Stimulated activated naive B cell treated with anti-CD40 and anti-IgM and Interleukin-4, amounts not matched to agents 10 μg/mL and 1 μg/mL and 100 μg/mL, for 72 hours (primary cell): ENCODE results near the gene BCL10.

Source experiments
- ATAC-seq, 2 donors: fragments of 150-1000 bp; cut with Tn5 transposase; replicated peaks; 2 replicates each; pipeline ENCODE4 v1.10.0; 2021; ENCODE audit warnings: moderate library complexity in 1 of 2
- DNase-seq: peaks from one replicate; pipeline ENCODE4 v3.0.0; 2021
- H3K27ac Mint-ChIP-seq: one replicate; pipeline ENCODE4 v1.8.0; 2022; ENCODE audit warnings: mild to moderate bottlenecking, mixed read lengths
- H3K27me3 Mint-ChIP-seq, 2 donors: one replicate each; pipeline ENCODE4 v1.8.0; 2022; ENCODE audit warnings: mixed read lengths in 2 of 2
- H3K36me3 Mint-ChIP-seq, 2 donors: one replicate each; pipeline ENCODE4 v1.8.0; 2022; ENCODE audit warnings: mixed read lengths in 2 of 2, mild to moderate bottlenecking in 1 of 2
- H3K4me1 Mint-ChIP-seq, 2 donors: one replicate each; pipeline ENCODE4 v1.8.0; 2022; ENCODE audit warnings: mixed read lengths in 2 of 2, mild to moderate bottlenecking in 1 of 2
- H3K4me3 Mint-ChIP-seq, 2 donors: one replicate each; pipeline ENCODE4 v1.8.0; 2022; ENCODE audit warnings: mild to moderate bottlenecking in 2 of 2, mixed read lengths in 2 of 2, moderate library complexity in 1 of 2
- H3K9me3 Mint-ChIP-seq, 2 donors: one replicate each; pipeline ENCODE4 v1.8.0; 2022; ENCODE audit warnings: mixed read lengths in 2 of 2, mild to moderate bottlenecking in 1 of 2

The BCL10 gene

DNA sequence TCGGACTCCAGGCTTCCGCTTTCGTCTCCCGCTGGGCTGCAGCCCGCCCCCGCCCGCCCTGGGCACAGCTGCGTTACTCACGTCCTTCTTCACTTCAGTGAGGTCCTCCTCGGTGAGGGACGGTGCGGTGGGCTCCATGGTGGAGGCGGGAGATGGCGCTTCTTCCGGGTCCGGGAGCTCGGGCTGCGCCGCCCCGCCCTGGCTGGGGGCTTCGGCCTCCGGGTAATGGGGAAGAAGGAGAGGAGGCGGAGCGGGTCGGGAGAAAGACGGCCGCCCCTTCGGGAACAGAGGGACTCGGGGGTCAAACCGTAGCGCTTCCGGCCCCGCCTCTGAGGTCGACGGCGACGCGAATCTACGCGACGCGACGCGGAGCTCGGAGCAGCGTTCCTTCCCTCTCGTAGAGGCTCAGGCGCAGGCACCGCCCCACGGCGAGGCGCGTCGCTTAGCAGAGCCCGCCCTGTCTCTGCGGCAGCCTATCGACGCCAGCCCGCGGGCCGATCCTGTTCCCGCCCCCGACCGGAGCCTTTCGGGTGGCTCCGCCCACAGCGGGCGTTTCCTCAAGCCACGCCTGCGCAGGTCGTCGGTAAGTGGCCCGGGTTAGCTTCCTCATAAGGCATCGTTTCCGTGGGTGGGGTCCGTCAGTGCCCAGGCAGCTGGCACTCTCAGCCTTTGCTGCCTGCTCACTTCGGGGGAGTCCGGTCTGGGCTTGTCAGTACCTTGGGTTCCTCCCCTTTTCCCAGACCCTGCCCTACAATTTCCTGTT is at the start of gene BCL10:
TSS of gene BCL10 (minus strand) at position 418 of the 763 bp plus-strand sequence. CDS start at position 138, 280 bp downstream.
- peaks cover 38 to 52% of the 10 kb centered on the region in 2 donors for H3K4me1 Mint-ChIP-seq
- peak; percentile 96 to 98 for ATAC-seq
- peak within 1 kb of the TSS; percentile 98 for H3K27ac Mint-ChIP-seq
- no peaks in the 10 kb centered on the region for H3K9me3 Mint-ChIP-seq
- peak; percentile 99 for DNase-seq
- peaks cover 14 to 24% of the 10 kb centered on the region in 2 donors for H3K36me3 Mint-ChIP-seq
- H3K4me3 Mint-ChIP-seq: peak within 1 kb of the TSS; percentile 89 to 95
- no peaks in the 10 kb centered on the region for H3K27me3 Mint-ChIP-seq

DNA sequence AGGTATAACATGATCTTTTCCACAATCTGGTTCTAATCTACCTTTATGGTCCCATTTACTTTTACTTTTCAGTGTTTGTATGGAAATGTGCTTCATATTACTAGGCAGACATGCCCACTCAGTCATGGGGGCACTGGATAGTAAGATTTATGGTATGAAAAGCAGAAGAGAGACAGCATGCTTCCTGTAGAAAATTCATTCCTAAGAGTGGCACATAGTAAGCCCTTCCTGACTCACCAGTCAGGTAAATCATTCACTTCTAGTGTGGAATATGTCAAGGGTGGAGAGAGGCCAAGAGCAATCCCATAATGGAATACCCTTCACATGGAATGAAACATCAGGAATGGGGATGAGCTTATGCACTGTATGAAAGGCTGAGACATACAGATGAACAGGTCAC is 49.5 kb upstream of the BCL10 start:
- Mint-ChIP-seq H3K27me3 (peaks cover 0 to under 1% of the 10 kb centered on the region in 2 donors), H3K36me3 (no peaks in the 10 kb centered on the region), H3K9me3 (no peaks in the 10 kb centered on the region), H3K27ac (no peak overlapping the region), H3K4me1 (peaks cover 11 to 25% of the 10 kb centered on the region in 2 donors), H3K4me3 (no peak overlapping the region)
- no peak for DNase-seq
- no peak for ATAC-seq

DNA sequence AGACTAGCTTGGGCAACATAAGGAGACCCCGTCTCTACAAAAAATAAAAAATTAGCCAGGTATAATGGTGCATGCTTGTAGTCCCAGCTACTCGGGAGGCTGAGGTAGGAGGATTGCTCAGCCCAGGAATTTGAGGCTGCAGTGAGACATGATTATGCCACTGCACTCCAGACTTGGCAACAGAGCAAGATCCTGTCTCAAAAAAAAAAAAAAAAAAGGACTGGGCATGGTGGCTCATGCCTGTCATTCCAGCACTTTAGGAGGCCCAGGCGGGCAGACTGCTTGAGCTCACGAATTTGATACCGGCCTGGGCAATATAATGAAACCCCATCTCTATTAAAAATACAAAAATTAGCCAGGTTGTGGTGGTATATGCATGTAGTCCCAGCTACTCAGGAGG is 47.3 kb upstream of the BCL10 start:
- no peak for DNase-seq
- Mint-ChIP-seq H3K27me3 (peaks cover 4 to 12% of the 10 kb centered on the region in 2 donors), H3K27ac (no peak overlapping the region)

DNA sequence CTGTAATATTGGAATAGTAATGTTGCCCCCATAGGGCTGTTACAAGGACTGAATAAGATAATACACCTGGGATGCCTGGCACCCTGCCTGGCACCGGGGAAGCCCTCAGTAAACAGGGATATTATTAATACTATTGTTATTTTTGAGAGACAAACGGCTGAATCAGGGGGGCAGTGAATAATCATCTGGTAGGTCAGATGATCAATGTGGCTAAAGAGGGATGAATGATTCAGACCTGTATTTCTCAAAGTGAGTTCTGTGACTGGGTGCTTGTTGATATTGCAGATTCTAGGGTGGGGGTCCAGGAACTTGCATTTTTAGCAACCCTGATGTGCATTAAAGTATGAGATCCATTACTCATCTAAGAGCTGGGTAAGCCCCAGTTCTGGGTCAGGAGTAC is 46.2 kb upstream of the BCL10 start:
- peaks cover 2 to 3% of the 10 kb centered on the region in 2 donors for H3K4me1 Mint-ChIP-seq
- no peaks in the 10 kb centered on the region for H3K9me3 Mint-ChIP-seq
- H3K27ac Mint-ChIP-seq: no peak overlapping the region
- DNase-seq: no peak
- no peak overlapping the region for H3K4me3 Mint-ChIP-seq
- H3K36me3 Mint-ChIP-seq: peaks cover 3% of the 10 kb centered on the region in 2 donors
- no peak for ATAC-seq
- peaks cover 4 to 12% of the 10 kb centered on the region in 2 donors for H3K27me3 Mint-ChIP-seq

More for the DNA sequence above, 47.3 kb upstream of the BCL10 start:
- H3K36me3 Mint-ChIP-seq: peaks cover 3% of the 10 kb centered on the region in 2 donors
- ATAC-seq: no peak
- H3K4me1 Mint-ChIP-seq: peaks cover 3 to 7% of the 10 kb centered on the region in 2 donors
- no peak overlapping the region for H3K4me3 Mint-ChIP-seq
- H3K9me3 Mint-ChIP-seq: no peaks in the 10 kb centered on the region

DNA sequence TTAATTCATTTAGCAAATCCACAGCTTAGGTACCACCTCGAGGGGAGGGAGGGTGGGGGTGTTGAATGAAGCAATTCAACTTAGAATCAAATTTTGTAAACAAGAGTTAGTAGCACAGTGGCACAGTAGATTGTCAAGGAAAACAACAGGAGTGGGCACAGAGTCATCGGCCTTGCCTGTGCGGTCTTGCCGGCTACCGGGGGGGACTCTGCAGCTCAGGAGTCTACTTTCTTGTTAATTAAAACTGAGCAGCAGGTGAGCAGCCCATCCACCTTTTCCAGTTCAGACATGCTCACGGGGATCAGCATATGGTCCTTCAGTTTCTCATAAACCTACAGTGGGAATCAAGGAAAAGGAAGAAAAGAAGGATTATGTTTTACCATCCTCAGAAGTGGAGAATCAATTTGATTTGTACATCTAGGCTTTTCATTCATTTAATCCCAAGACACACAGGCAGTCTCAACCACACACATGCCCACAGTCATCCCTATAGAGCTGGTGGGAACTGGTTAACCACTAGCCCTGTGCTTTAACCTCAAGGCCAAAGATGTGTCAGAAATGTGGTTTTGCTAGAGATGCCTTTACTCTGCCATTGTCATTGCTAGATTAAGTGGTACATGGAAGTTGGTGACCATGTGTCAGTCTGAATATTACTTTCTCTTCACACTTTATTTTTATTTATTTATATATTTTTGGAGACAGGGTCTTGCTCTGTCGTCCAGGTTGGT is 45.0 kb upstream of the BCL10 start:
- H3K27me3 Mint-ChIP-seq: peaks cover 10 to 17% of the 10 kb centered on the region in 2 donors

DNA sequence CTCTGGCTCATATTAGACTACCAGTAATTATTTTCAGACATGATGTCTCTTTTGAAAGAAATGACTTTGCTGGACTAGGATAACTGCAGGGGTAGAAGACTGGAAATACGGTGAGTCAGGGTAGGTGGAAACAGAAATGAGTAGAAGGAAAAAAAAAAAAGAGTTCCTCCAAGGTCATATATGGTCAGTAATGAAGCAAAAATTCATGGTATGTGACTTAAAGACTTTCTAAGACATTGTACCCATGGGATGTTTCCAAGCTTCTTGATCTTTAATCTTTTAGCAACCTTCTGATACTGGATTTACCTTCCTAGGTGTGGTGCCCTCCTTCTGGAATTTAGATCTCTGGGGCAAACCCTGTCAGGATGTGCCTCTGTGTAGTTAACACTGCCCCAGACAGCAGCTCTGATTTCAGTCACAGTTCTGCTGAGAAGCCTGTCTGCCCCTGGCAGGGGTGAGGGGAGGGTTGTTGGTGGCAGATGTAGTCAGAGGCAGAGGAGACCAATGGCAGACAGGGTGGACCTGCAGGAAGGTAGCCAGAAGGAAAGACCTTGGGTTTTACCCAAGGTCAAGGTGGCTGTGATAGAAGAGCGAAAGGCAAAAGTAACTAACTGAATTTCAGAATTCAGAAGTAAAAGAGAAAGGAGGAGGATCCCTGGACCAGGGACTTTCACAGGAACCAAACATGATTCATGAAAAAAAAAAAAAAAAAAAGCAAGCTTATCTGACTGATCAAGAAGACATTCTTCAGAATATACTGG is 44.1 kb upstream of the BCL10 start:
- H3K9me3 Mint-ChIP-seq: no peaks in the 10 kb centered on the region
- H3K4me1 Mint-ChIP-seq: peaks cover 0 to 3% of the 10 kb centered on the region in 2 donors
- DNase-seq (no peak), ATAC-seq (no peak)
- no peak overlapping the region for H3K4me3 Mint-ChIP-seq
- H3K27me3 Mint-ChIP-seq: peaks cover 16 to 17% of the 10 kb centered on the region in 2 donors
- H3K27ac Mint-ChIP-seq: peak overlapping the region; percentile 15
- H3K36me3 Mint-ChIP-seq: peaks cover 3% of the 10 kb centered on the region in 2 donors

More for the DNA sequence above, 45.0 kb upstream of the BCL10 start:
- Mint-ChIP-seq H3K36me3 (peaks cover 3% of the 10 kb centered on the region in 2 donors), H3K4me3 (no peak overlapping the region), H3K9me3 (no peaks in the 10 kb centered on the region), H3K27ac (no peak overlapping the region), H3K4me1 (peaks cover 0 to 3% of the 10 kb centered on the region in 2 donors)
- DNase-seq: no peak
- peak; percentile 56 to 78 for ATAC-seq

DNA sequence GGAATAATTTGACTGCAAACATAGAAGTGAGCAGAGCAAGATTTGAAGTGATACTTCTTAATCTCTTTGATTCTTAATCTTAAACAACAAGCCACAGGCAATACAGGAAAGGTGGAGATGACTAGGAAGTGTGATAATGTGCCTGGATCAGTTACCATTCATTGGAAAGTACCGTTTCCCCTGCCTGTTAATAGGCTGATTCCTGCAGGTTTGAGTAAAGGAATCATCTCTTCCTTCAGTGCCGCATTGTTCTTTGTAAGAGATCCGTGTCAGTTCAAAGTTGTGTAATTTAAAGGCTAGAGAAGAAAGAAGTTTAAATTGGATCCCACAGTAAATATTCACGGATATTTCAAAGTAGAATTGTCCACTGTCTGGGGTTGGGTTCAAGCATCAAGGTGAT is 43.5 kb upstream of the BCL10 start:
- Mint-ChIP-seq H3K4me3 (no peak overlapping the region), H3K4me1 (peaks cover 0 to 3% of the 10 kb centered on the region in 2 donors), H3K27me3 (peaks cover 17 to 19% of the 10 kb centered on the region in 2 donors), H3K36me3 (peaks cover 3% of the 10 kb centered on the region in 2 donors), H3K27ac (no peak overlapping the region), H3K9me3 (no peaks in the 10 kb centered on the region)
- DNase-seq (no peak), ATAC-seq (no peak)

DNA sequence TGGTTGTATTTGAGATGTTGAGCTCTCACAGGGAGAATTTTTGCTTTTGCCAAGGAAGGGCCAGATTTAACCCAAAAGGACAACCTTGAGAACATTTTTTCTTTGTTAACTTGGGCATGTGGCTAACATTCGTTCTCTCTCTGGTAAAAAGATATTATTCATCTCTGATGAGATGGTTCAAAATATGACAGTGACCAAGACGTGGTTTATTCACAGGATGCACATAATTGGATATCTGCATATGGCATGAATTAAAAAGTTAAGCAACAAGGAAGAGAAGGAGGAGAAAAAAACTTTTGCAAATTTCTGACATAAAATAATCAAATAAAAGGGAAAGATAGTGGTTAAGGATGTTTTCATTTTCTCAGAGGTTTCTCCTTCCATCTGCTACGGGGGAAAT is 43.1 kb upstream of the BCL10 start:
- no peak overlapping the region for H3K27ac Mint-ChIP-seq
- H3K4me1 Mint-ChIP-seq: peaks cover 0 to 3% of the 10 kb centered on the region in 2 donors
- H3K27me3 Mint-ChIP-seq: peaks cover 22 to 23% of the 10 kb centered on the region in 2 donors
- DNase-seq (no peak), ATAC-seq (no peak)
- H3K36me3 Mint-ChIP-seq: peaks cover 3% of the 10 kb centered on the region in 2 donors
- H3K9me3 Mint-ChIP-seq: no peaks in the 10 kb centered on the region
- no peak overlapping the region for H3K4me3 Mint-ChIP-seq

DNA sequence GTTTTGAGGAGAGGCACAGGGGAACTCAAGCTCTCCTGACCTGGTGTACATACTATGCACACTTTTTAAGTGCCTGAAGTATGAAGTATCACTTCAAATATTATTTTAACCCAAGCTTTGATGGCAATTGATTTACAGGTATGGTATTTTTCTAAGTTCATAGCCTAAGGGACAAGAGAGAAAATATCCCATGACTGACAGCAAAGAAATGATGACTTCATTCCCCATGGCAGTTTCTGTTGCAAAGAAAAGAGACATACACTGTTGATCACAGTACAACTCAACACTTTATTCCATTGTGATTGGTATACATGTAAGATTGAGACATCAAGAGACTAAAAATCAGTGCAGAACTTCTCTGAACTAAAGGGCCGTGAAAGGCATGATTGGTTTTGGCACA is 41.8 kb upstream of the BCL10 start:
- no peaks in the 10 kb centered on the region for H3K9me3 Mint-ChIP-seq
- no peak overlapping the region for H3K27ac Mint-ChIP-seq
- ATAC-seq (no peak), DNase-seq (no peak)
- no peak overlapping the region for H3K4me3 Mint-ChIP-seq
- H3K36me3 Mint-ChIP-seq: peaks cover 3% of the 10 kb centered on the region in 2 donors
- peaks cover 24 to 32% of the 10 kb centered on the region in 2 donors for H3K27me3 Mint-ChIP-seq
- H3K4me1 Mint-ChIP-seq: peaks cover 0 to 3% of the 10 kb centered on the region in 2 donors

DNA sequence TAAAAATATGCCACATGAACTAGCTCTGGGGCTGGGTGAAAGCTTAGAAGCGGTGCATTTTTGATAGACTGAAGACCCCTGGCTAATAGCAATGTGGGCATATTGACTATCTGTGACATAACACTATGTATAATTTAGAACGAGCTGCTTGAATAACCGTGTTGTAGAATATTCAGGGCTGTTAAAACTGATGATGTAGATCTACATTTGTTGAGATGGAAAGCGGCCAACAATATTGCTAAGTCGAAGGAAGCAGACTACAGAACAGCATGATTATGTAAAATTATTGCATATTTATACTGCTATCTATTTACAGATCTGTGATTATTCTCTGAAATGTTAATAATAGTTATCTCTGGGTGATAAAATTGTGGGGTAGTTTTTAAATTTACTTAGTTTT is 41.1 kb upstream of the BCL10 start:
- H3K27me3 Mint-ChIP-seq: peaks cover 24 to 32% of the 10 kb centered on the region in 2 donors

DNA sequence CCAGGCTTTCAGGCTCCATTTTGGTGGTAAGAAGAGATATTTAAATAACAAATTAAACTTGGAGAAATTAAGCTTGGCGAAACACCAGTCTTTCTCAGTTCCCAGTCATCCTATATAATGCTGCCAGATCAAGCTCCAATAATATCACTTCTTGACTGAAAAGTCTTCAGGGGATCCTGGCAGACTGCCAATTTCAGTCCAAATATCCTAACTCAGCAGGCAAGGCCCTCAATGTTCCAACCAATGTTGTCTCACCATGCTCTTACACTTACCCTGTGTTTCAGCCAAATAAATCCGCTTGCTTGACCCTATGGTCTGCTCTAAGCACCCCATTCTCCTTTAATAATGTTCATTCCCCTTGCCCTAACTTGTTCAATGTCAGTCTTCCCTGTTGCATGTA is 39.9 kb upstream of the BCL10 start:
- ATAC-seq (no peak), DNase-seq (no peak)
- Mint-ChIP-seq H3K9me3 (no peaks in the 10 kb centered on the region), H3K4me1 (peaks cover 9% of the 10 kb centered on the region in 2 donors), H3K27ac (no peak overlapping the region), H3K4me3 (no peak overlapping the region), H3K36me3 (peaks cover 3% of the 10 kb centered on the region in 2 donors), H3K27me3 (peaks cover 31 to 36% of the 10 kb centered on the region in 2 donors)

More for the DNA sequence above, 41.1 kb upstream of the BCL10 start:
- no peak overlapping the region for H3K27ac Mint-ChIP-seq
- peaks cover 0 to 3% of the 10 kb centered on the region in 2 donors for H3K4me1 Mint-ChIP-seq
- DNase-seq (no peak), ATAC-seq (no peak)
- H3K9me3 Mint-ChIP-seq: no peaks in the 10 kb centered on the region
- H3K4me3 Mint-ChIP-seq: no peak overlapping the region
- peaks cover 3% of the 10 kb centered on the region in 2 donors for H3K36me3 Mint-ChIP-seq

DNA sequence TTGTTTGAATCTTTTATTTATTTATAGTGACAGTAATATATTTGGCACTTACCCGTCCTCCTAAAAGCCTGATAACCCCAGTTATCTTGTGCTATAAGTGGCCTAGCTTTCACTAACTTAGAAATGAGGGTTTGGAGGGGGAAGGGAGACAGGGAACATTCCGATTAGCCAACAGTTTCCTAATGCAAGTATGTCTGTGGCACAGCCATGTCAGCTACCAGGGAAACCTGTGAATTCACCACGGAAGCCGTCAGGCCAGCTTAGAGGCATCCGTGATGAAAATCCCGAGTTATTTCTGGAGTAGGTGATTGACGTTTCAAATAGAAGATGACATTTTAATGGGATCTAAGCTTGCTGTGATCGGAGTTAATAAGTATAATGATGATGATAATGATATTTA is 39.4 kb upstream of the BCL10 start:
- Mint-ChIP-seq H3K9me3 (no peaks in the 10 kb centered on the region), H3K27ac (no peak overlapping the region), H3K27me3 (peaks cover 30 to 36% of the 10 kb centered on the region in 2 donors), H3K4me3 (no peak overlapping the region), H3K4me1 (peaks cover 9% of the 10 kb centered on the region in 2 donors), H3K36me3 (peaks cover 2 to 3% of the 10 kb centered on the region in 2 donors)
- ATAC-seq (no peak), DNase-seq (no peak)

DNA sequence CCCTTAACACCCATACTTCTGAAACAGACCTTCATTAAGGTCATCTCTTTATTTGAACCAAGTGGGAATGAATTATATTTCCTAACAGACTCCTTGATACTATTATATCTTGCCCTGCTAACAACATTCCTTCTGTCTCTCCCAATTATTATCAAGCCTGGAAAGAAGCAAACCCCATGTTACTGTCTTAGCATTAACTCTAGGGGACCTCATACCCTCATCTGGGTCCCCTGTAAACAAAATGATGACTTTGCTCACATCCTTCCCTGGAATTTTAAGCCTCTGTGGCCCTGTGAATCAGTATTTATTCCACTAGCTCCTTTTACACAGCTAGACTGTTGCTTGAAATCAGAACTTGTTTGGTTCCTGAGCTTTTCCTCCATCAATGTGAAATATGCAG is 38.3 kb upstream of the BCL10 start:
- H3K27ac Mint-ChIP-seq: no peak overlapping the region
- no peak for DNase-seq
- ATAC-seq: no peak
- peaks cover 38% of the 10 kb centered on the region in 2 donors for H3K27me3 Mint-ChIP-seq
- no peak overlapping the region for H3K4me3 Mint-ChIP-seq
- no peaks in the 10 kb centered on the region for H3K36me3 Mint-ChIP-seq
- no peaks in the 10 kb centered on the region for H3K9me3 Mint-ChIP-seq
- H3K4me1 Mint-ChIP-seq: peaks cover 9 to 10% of the 10 kb centered on the region in 2 donors
